ENCODE data around the gene NRL.

Gene NRL

GRCh38 chr14:24114532-24115421, at the start of gene NRL, which contains the start of gene DCAF11:
TSS of gene NRL (minus strand) at chr14:24114949. CDS start at chr14:24082848, 32,101 bp downstream.
TSS of gene DCAF11 (plus strand) at chr14:24114777. CDS start at chr14:24115595, 818 bp downstream.
- DNase-seq (ENCODE audit: low read depth), result peak; percentile 99

DNA sequence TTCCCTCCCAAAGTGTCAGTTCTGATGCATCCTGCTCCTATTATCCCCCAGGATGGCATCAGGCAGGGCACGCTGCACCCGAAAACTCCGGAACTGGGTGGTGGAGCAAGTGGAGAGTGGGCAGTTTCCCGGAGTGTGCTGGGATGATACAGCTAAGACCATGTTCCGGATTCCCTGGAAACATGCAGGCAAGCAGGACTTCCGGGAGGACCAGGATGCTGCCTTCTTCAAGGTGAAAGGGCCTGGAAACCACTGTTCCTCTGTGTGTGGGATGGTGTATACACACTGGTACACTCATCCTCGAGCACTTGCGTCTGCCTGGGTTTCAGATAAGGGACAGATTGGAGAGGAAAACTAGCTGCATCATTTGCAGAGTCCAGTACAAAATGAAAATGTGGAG, 47.3 kb upstream of the NRL start:
- no peak for DNase-seq (ENCODE audit: low read depth)

DNA sequence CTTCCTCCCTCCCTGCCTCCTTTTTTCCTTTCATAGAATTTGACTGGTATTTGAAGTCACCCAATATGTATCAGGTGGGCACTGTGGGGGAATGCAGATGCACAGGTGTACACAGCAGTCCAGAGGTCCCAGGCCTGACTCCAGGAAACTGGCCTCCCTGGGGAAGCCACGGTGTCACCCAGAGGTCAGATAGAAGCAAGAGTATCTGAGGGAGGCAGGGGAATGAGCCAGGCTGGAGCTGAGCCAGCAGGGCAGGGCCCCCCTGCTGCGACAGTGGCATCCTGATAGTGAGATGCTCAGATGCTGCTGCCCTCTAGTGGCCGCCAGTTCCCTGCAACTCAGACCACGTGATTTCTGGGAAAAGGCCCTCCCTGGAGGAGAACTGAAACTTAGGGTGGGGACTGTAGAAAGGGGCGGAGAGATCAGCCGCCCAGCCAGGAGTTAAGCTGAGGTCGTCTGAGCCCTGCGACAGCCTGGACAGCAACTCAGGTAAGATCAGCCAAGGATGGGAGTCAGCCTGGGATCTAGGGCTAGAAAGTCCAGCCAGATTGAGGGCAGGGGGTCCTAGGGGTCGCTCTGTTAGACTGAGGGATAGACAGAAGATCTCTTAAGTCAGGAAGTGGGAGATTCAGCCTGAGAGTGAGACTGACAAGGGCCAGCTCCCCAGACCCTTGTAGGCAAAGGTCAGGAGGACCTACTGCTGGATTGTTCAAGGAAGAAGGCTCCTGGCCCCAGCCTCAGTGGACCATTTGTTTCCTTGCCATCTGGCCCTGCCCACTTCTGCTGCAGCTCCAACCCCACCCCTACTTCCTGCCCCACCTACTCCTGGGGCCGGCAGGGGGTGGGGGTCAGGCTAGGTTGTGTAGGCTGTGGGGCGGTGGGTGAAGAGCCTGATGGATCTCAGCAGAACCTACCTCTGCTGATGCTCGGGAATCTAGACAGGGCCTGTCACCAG, 46.4 kb upstream of the NRL start, which contains the start of gene IRF9:
Gene IRF9, plus strand, starts transcription at position 416 of the 955 bp plus-strand sequence. CDS start 880 bp downstream, outside the sequence.
- peak; percentile 93 for DNase-seq (ENCODE audit: low read depth)

- no peak for DNase-seq (ENCODE audit: low read depth)
Measured at GRCh38 chr14:24160499-24160849, 45.7 kb upstream of the NRL start.

DNA sequence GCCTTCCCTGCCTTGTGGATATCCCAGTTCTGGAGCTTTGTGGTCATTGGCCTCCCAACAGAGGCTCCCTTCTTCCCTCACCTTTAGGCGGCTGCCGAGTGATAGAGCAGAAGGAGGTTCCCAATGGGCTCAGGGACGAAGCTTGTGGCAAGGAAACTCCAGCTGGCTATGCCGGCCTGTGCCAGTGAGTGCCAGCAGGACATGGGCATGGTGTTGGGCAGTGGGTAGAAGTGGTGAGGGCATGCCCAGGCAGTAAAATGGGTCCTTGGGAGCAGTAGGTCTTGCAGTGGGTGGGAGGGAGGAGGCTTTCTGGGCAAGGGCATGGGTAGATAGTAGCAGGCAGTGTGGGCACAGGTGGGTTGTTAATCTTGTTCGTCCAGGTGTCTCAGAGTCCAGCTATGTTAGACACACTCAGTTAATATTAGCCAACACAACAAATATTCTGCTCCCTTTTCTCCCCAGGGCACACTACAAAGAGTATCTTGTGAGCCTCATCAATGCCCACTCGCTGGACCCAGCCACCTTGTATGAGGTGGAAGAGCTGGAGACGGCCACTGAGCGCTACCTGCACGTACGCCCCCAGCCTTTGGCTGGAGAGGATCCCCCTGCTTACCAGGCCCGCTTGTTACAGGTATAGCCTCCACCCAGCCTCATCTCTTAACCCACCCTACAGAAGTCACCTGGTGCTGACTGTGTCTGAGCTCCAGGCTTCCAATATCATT, 45.2 kb upstream of the NRL start:
- DNase-seq (ENCODE audit: low read depth), result no peak

- DNase-seq (ENCODE audit: low read depth), result no peak
Measured at GRCh38 chr14:24157331-24157730, 42.6 kb upstream of the NRL start.

DNA sequence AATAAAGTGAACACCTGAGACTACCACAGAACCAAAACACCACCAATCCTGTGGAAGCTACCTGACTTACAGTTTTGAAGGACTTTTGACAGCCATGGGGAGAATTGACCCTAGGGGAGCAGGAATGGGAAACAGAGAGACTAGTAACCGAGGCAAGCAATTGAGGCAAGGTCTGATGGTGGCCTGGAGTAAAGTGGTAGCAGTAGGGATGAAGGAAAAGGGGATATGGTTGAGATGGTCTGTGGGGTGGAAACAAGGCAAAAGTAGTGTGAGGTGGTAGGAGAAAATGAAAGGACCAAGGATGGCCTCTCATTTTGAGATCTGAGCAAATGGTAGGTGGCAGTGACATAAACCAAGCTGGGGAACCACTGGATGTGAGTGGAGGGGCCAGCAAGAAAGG, 42.1 kb upstream of the NRL start:
- no peak for DNase-seq (ENCODE audit: low read depth)

DNA sequence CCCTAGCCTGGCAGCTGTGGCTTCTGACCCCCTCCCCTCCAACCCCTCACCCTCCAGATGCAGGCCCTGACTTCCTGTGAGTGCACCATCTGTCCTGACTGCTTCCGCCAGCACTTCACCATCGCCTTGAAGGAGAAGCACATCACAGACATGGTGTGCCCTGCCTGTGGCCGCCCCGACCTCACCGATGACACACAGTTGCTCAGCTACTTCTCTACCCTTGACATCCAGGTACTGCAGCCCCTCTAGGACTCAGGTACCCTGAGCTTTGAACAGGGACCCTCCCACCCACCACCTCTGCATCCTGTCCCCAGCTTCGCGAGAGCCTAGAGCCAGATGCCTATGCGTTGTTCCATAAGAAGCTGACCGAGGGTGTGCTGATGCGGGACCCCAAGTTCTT, 40.4 kb upstream of the NRL start:
- DNase-seq (ENCODE audit: low read depth), result no peak

- no peak for DNase-seq (ENCODE audit: low read depth)
Measured at GRCh38 chr14:24151404-24152080, 36.8 kb upstream of the NRL start.

DNA sequence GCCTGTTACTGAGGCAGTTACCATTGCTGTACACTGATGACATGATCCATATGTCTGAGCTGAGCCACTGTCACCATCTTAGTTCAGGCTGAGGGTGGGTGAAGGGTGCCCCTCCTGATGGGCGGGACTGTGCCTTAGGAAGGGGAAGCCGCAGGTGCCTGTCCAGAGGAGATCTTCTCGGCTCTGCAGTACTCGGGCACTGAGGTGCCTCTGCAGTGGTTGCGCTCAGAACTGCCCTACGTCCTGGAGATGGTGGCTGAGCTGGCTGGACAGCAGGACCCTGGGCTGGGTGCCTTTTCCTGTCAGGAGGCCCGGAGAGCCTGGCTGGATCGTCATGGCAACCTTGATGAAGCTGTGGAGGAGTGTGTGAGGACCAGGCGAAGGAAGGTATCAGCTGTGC, 36.2 kb upstream of the NRL start:
- DNase-seq (ENCODE audit: low read depth), result no peak

DNA sequence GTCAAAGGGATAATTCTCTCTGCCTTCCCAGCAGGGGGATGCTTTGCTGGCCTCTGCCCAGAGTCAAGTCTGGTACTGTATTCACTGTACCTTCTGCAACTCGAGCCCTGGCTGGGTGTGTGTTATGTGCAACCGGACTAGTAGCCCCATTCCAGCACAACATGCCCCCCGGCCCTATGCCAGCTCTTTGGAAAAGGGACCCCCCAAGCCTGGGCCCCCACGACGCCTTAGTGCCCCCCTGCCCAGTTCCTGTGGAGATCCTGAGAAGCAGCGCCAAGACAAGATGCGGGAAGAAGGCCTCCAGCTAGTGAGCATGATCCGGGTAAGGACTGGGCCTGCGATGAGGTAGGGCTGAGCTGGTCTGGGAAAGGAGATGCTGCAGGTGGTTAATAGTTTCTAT, 35.8 kb upstream of the NRL start:
- no peak for DNase-seq (ENCODE audit: low read depth)

DNA sequence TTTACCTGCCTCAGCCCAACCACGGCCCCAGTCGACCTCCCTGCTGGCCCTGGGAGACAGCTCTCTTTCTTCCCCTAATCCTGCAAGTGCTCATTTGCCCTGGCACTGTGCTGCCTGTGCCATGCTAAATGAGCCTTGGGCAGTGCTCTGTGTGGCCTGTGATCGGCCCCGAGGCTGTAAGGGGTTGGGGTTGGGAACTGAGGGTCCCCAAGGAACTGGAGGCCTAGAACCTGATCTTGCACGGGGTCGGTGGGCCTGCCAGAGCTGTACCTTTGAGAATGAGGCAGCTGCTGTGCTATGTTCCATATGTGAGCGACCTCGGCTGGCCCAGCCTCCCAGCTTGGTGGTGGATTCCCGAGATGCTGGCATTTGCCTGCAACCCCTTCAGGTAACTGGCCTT, 35.3 kb upstream of the NRL start:
- no peak for DNase-seq (ENCODE audit: low read depth)

GRCh38 chr14:24149302-24149969, 34.7 kb upstream of the NRL start:
- DNase-seq (ENCODE audit: low read depth), result no peak

DNA sequence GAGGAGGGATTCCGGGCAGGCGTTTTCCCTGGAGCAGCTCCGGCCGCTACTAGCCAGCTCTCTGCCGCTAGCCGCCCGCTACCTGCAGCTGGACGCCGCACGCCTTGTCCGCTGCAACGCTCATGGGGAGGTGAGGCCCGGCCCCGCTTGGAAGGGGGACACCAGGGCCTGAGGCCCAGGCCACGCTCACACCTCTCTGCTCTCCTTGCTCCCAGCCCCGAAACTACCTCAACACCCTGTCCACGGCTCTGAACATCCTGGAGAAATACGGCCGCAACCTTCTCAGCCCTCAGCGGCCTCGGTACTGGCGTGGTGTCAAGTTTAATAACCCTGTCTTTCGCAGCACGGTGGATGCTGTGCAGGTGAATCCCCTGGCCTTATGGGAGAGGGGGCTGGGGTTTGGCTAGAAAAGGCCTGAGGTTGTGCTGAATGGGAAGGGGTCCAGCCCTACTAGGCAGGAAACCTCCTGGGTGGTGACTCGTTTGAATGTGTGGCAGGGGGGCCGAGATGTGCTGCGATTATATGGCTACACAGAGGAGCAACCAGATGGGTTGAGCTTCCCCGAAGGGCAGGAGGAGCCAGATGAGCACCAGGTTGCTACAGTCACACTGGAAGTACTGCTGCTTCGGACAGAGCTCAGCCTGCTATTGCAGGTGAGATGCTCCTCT, 33.1 kb upstream of the NRL start:
- no peak for DNase-seq (ENCODE audit: low read depth)

DNA sequence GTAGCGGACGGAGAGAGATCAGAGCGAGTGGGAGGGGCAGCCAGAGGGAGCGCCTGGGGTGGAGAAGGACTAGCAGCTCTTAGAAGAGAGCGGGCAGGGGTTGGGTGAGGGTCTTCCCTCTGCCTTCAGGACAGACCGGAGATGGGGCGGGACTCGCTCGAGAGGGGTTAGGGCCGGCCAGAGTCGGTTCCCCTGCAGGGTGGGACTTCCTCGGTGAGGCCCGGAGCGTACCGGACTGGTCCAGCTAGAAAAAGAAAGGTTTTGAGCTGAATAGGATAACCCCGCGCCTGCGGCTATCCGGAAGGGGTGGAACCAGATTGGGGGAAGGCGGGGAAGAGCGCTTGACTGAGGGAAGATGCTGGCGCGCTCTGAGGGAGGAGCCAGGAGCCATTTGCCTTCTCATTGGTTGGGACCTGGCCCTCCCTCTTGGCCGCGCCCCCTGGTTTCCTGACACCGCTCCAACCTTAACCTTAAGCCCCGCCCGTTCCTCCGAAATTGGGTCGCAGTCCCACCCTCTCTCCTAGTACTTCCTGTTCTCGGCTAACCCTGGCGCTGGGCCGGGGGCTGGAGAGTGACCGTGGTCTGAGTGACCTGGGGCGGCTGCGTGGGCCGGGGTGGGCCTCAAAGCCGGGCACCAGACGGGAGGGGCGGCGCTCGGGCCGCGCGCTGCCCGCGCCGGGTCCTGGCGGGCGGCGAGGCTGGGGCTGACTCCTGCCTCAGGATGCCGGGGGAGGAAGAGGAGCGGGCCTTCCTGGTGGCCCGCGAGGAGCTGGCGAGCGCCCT, 32.4 kb upstream of the NRL start, which contains the start of gene RNF31:
Gene RNF31, plus strand, starts transcription at position 521 of the 783 bp plus-strand sequence. Its CDS starts 201 bp downstream, at position 722.
- peak; percentile 97 for DNase-seq (ENCODE audit: low read depth)

GRCh38 chr14:24146453-24146977, 31.8 kb upstream of the NRL start, which contains the start of gene PSME2:
TSS of gene PSME2 (minus strand) at chr14:24146610. CDS start at chr14:24146581, 29 bp downstream.
- peak; percentile 89 for DNase-seq (ENCODE audit: low read depth)

GRCh38 chr14:24145690-24146452, 31.1 kb upstream of the NRL start:
- DNase-seq (ENCODE audit: low read depth), result no peak

GRCh38 chr14:24145219-24145618, 30.5 kb upstream of the NRL start:
- no peak for DNase-seq (ENCODE audit: low read depth)

Measured in GM04504 (cell line).